PFSK-1 (cell line): ENCODE data around the gene KRTAP9-1.

ENCODE experiments used
- FOXP2 ChIP-seq: optimal IDR thresholded peaks from 2 replicates; pipeline ENCODE3; 2011; ENCODE audit warnings: borderline replicate concordance, control low read depth, inconsistent platforms; ENCODE audit not compliant: insufficient read depth; ENCODE audit errors: extremely low read length, extremely low read depth
- POLR2AphosphoS5 ChIP-seq: IDR thresholded peaks from 2 replicates; pipeline ENCODE4 v1.6.1; 2012; ENCODE audit warnings: low read depth, mild to moderate bottlenecking, control low read depth, low read length, moderate library complexity
- SIN3A ChIP-seq: IDR thresholded peaks from 2 replicates; pipeline ENCODE4 v1.6.1; 2012; ENCODE audit warnings: mild to moderate bottlenecking, low read length, moderate library complexity, borderline replicate concordance; ENCODE audit not compliant: insufficient read depth
- TAF1 ChIP-seq: IDR thresholded peaks from 2 replicates; pipeline ENCODE4 v1.6.1; 2012; ENCODE audit warnings: low read length, control low read depth, borderline replicate concordance; ENCODE audit not compliant: insufficient read depth
- TF ChIP-seq, protein P1 (sequence below), 2 experiments: IDR thresholded peaks; 2 replicates each; pipeline versions ENCODE4 v1.6.1 to v1.8.0; 2011 to 2012; ENCODE audit warnings: low read depth in 2 of 2, low read length in 2 of 2, control low read depth in 1 of 2, inconsistent platforms in 1 of 2, mild to moderate bottlenecking in 1 of 2, moderate library complexity in 1 of 2; ENCODE audit not compliant: insufficient read depth in 1 of 2

The KRTAP9-1 gene

DNA sequence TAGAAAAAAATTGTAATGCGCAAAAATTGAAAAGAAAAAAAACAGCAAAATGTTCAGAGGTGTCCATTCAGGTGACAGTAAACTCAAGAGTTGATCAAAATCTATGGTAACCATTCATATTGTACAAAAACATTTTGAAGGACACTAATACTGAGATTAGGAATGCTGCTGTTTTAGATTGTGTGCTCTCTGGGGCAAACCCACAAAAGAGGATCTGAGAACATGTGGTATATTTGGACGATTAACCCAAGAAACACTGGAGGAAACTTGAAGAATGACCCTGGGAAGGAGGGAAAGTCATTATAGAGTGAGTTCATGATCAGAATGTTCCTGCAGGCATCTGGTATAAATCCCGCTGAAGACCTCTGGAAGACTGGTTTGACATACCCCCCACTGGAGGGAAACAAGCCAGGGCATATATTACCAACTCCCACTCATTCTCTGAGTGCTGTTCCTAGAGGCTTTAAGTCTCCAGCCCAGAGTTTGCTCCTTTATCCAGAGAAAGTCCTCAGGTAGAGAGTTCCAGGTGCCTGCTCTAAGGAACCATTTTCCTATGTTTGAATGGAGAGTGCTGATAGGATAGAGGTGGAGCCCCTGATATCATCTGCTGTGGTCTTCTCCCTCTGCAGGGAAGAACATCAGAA lies 12.8 kb upstream of the KRTAP9-1 start:
- TF ChIP-seq TAF1: no peak

DNA sequence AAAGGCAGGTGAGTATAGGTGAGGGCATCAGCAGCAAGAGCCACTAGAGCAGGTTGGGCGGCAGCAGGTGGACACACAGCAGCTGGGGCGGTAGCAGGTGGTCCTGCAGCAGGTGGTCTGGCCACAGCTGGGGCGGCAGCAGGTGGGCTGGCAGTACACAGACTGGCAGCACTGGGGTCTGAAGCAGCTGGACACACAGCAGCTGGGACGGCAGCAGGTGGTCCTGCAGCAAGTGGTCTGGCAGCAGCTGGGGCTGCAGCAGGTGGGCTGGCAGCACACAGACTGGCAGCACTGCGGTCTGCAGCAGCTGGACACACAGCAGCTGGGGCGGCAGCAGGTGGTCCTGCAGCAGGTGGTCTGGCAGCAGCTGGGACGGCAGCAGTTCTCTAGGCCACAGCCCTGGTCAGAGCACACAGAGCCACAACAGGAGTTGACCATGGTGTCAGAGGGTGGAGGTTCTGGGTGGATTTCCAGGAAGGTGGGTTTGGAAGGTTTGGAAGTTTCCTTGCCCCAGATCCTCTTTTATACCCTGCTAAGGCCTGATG lies 11.9 kb upstream of the KRTAP9-1 start, which contains the start of gene KRTAP4-2:
KRTAP4-2 (minus strand) TSS at position 495 of the 545 bp plus-strand sequence; CDS start at position 438, 57 bp downstream.
- TF ChIP-seq, protein P1, sequence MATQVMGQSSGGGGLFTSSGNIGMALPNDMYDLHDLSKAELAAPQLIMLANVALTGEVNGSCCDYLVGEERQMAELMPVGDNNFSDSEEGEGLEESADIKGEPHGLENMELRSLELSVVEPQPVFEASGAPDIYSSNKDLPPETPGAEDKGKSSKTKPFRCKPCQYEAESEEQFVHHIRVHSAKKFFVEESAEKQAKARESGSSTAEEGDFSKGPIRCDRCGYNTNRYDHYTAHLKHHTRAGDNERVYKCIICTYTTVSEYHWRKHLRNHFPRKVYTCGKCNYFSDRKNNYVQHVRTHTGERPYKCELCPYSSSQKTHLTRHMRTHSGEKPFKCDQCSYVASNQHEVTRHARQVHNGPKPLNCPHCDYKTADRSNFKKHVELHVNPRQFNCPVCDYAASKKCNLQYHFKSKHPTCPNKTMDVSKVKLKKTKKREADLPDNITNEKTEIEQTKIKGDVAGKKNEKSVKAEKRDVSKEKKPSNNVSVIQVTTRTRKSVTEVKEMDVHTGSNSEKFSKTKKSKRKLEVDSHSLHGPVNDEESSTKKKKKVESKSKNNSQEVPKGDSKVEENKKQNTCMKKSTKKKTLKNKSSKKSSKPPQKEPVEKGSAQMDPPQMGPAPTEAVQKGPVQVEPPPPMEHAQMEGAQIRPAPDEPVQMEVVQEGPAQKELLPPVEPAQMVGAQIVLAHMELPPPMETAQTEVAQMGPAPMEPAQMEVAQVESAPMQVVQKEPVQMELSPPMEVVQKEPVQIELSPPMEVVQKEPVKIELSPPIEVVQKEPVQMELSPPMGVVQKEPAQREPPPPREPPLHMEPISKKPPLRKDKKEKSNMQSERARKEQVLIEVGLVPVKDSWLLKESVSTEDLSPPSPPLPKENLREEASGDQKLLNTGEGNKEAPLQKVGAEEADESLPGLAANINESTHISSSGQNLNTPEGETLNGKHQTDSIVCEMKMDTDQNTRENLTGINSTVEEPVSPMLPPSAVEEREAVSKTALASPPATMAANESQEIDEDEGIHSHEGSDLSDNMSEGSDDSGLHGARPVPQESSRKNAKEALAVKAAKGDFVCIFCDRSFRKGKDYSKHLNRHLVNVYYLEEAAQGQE (IDR thresholded peaks at IDR 0.05; ENCODE audit: insufficient read depth in 1 of 2, low read depth in 2 of 2, low read length in 2 of 2): no peak
- TF ChIP-seq POLR2AphosphoS5: no peak
- no peak for TF ChIP-seq TAF1
- TF ChIP-seq FOXP2: no peak

DNA sequence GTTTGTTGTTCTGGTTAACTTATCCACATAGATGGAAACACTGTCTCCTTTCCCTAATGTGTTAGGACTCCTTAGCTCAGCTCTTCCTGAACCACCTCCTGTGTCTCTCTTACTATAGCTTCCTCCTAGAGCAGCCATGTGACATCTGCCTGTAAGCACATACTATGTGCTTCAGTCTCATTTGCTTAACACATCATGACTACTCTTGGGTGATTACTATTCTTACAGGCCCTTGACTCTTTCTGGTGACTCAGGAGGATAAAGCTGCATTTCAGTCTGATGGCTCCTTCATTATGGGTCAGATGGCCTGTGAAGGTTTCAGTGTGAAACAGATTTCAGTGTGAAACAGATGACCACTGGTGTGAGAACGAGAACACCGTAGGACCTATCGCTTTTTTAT lies 11.3 kb upstream of the KRTAP9-1 start:
- TF ChIP-seq, protein P1 (IDR thresholded peaks at IDR 0.05; ENCODE audit: insufficient read depth in 1 of 2, low read depth in 2 of 2, low read length in 2 of 2): no peak
- no peak for TF ChIP-seq TAF1
- TF ChIP-seq POLR2AphosphoS5: no peak
- TF ChIP-seq FOXP2: no peak
- TF ChIP-seq SIN3A: no peak

DNA sequence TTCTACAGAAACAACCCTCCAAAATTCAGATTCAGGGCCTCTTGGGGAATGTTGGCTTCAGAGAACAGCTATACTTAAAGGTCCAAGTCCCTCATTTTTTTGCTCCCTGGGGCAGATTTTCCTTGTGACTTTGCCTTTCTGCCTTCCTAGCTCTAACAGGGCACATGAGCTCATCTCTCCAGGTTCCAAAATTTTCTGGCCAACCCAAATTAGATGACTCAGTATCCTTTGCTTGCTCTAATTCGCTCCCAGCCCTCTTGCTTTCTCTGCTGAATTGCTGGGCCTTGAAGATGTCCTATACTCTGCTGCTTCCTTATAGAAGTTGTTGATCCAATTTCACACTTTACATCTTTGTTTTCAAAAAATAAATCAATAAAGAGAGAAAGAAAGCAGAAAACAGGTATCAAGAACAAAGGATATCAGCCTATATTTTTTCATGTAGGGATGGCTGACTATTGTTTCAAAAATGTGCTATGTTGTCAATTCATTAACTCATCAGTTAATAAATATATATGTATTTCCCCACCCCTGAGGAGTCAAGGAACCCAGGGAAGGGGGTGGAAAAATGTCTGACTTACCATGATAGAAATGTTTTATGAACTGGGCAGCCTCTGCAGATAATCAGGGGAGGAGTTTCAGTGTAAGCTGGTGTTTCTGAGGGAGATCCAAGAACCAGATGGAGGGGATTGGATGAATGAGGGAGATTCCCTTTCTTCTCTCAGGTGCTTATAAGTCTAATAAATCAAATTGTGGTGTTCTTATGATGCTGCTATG lies 10.7 kb upstream of the KRTAP9-1 start:
- no peak for TF ChIP-seq FOXP2

DNA sequence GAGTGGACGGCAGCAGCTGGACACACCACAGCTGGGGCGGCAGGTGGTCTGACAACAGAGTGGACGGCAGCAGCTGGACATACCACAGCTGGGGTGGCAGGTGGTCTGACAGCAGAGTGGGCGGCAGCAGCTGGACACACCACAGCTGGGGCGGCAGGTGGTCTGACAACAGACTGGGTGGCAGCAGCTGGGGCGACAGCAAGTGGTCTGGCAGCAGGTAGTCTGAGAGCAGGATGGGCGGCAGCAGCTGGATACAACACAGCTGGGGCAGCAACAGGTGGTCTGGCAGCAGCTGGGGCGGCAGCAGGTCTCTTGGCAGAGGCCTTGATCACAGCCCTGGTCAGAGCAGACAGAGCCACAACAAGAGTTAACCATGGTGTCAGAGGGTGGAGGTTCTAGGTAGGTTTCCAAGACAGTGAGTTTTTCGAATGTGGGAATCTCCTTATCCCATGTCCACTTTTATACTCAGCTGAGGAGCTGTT lies 5.2 kb upstream of the KRTAP9-1 start, which contains the start of gene KRTAP4-1:
KRTAP4-1 (minus strand) TSS at position 432 of the 482 bp plus-strand sequence; CDS start at position 375, 57 bp downstream.
- TF ChIP-seq FOXP2 (no peak), TAF1 (no peak), SIN3A (no peak), POLR2AphosphoS5 (no peak)
- TF ChIP-seq, protein P1 (IDR thresholded peaks at IDR 0.05; ENCODE audit: insufficient read depth in 1 of 2, low read depth in 2 of 2, low read length in 2 of 2): no peak

DNA sequence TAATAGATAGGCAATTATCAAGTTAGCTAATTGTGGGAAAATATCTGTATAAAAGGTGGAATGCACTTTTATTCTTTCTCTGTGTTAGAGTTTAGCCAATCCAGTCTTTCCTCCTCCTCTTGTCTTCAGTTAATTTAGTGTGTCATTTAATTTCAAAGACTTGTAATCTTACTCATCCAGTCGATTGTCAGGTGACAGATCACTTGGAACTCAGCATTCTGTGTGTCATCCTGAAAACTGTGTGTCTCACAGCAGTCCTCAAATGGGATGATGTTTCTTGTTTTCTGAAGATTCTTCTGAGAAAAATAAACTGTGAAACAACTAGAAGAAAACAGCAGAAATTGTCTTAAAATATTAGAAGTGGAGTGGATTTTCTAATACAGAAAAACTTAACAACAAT lies 4.7 kb upstream of the KRTAP9-1 start:
- TF ChIP-seq, protein P1 (IDR thresholded peaks at IDR 0.05; ENCODE audit: insufficient read depth in 1 of 2, low read depth in 2 of 2, low read length in 2 of 2): no peak
- TF ChIP-seq POLR2AphosphoS5 (no peak), SIN3A (no peak), TAF1 (no peak), FOXP2 (no peak)
